NT2/D1 (cell line): ENCODE data around the gene PKNOX2.

Source experiments
- SUZ12 ChIP-seq: IDR thresholded peaks from 2 replicates; pipeline ENCODE4 v1.6.1; 2011; ENCODE audit not compliant: insufficient read length, insufficient read depth; ENCODE audit errors: extremely low read depth
- YY1 ChIP-seq: IDR thresholded peaks from 2 replicates; pipeline ENCODE4 v1.6.1; 2011; ENCODE audit not compliant: insufficient read length, insufficient read depth
- ZNF274 ChIP-seq: IDR thresholded peaks from 2 replicates; pipeline ENCODE4 v1.6.1; 2011; ENCODE audit warnings: mild to moderate bottlenecking, low read depth, low read length

DNA sequence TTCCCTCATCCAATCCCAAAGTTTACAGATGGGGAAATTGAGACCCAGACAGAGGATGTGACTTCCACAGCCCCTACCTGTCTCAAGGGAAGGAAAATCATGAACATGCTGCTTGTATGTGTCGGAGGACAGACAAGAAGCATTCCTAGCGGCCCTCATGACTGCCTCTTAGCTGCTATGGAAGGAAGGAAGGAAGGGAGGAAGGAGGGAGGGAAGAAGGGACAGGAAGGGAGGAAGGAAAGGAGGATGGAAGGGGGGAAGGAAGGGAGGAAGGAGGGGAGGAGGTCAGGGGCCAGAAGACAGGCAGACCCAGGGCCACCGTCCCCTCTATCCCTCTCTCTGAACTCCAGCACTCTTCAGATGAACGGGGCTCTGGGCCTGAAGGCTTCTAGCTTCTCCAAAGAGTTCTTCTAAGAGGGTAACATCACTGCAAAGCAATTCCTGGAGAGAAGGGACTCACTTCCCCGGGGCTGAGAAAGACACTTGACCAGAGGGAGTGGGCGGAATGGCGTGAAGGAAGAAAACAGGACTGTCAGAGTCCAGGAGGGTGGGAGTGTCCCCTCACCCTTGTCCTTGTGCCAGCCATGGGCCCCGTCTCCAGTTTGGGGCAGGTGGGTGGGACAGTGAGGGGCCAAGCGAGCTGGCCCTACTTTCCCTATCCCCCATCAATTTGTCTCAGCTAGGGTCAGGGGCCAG lies 182.2 kb downstream of the PKNOX2 start:
- TF ChIP-seq SUZ12 (no peak), ZNF274 (no peak), YY1 (no peak)
